Frontal cortex (tissue), 4 donors: ENCODE measurements around the gene TUSC1. TPM values are rescaled to one million over a fixed set of nuclear protein-coding genes. Genes with fewer than 3 reads are reported as not detected.
"Not testable (repeated sequence)": the region's sequence is repeated elsewhere in the genome, so short reads cannot be mapped to it uniquely, and the experiment has no call there.

ENCODE experiments used
- DNase-seq, 2 donors: peaks; one replicate each; pipeline ENCODE4 v3.0.0; 2012; ENCODE audit warnings: low spot score in 2 of 2
- FAIRE-seq: peaks from 2 replicates; lab custom pipeline; 2012; peaks lifted over from hg19 to GRCh38; lab: Jason Lieb, UNC
- total RNA-seq: library from RNA; depleted of rRNA; stranded (reverse); fragments of >200 nt; gene quantifications from one replicate; pipeline ENCODE4 v1.2.3, GENCODE V29; 2014
- donor health status: control.
- donor health status: control.
- donor health status: control.

TUSC1 gene
- total RNA-seq, result 12.2 TPM

- FAIRE-seq (no peak), DNase-seq (peak; percentile 69 to 79)
Measured at GRCh38 chr9:25678147-25678666, at the start of gene TUSC1. Gene TUSC1 (minus strand): TSS chr9:25678444. CDS start chr9:25678312, 132 bp downstream.

GRCh38 chr9:25726871-25727410, 48.7 kb upstream of the TUSC1 start:
- no peak for FAIRE-seq

GRCh38 chr9:25724424-25724823, 46.2 kb upstream of the TUSC1 start:
- DNase-seq, result no peak
- FAIRE-seq, result no peak

More at GRCh38 chr9:25726871-25727410, 48.7 kb upstream of the TUSC1 start:
- DNase-seq, result no peak

- no peak for FAIRE-seq
- peak in 1 of 2 donors; percentile 24 for DNase-seq
Measured at GRCh38 chr9:25716220-25716872, 38.1 kb upstream of the TUSC1 start.

- DNase-seq (no peak), FAIRE-seq (no peak)
Measured at GRCh38 chr9:25709941-25710340, 31.7 kb upstream of the TUSC1 start.

- no peak for FAIRE-seq
- no peak for DNase-seq
Measured at GRCh38 chr9:25704800-25705199, 26.6 kb upstream of the TUSC1 start.

- DNase-seq (no peak), FAIRE-seq (no peak)
Measured at GRCh38 chr9:25703701-25704357, 25.6 kb upstream of the TUSC1 start.

GRCh38 chr9:25702536-25702935, 24.3 kb upstream of the TUSC1 start:
- FAIRE-seq (no peak), DNase-seq (no peak)

GRCh38 chr9:25700899-25701298, 22.7 kb upstream of the TUSC1 start:
- not testable (repeated sequence) for DNase-seq, FAIRE-seq

GRCh38 chr9:25700430-25700829, 22.2 kb upstream of the TUSC1 start:
- DNase-seq (no peak), FAIRE-seq (no peak)

- FAIRE-seq (no peak), DNase-seq (no peak)
Measured at GRCh38 chr9:25691786-25692185, 13.5 kb upstream of the TUSC1 start.

GRCh38 chr9:25684321-25684720, 6.1 kb upstream of the TUSC1 start:
- FAIRE-seq (no peak), DNase-seq (no peak)

- no peak for DNase-seq
- no peak for FAIRE-seq
Measured at GRCh38 chr9:25681266-25681665, 3.0 kb upstream of the TUSC1 start.

- no peak for FAIRE-seq
Measured at GRCh38 chr9:25678846-25679360, 659 bp upstream of the TUSC1 start.

GRCh38 chr9:25677301-25678146, 720 bp downstream of the TUSC1 start:
- no peak for FAIRE-seq
- DNase-seq, result peak; percentile 69 to 70

More at GRCh38 chr9:25678846-25679360, 659 bp upstream of the TUSC1 start:
- DNase-seq, result no peak

GRCh38 chr9:25675858-25676257, 2.4 kb downstream of the TUSC1 start:
- FAIRE-seq, DNase-seq: not testable (repeated sequence)

- no peak for FAIRE-seq
- no peak for DNase-seq
Measured at GRCh38 chr9:25658571-25658970, 19.7 kb downstream of the TUSC1 start.

GRCh38 chr9:25654417-25654816, 23.8 kb downstream of the TUSC1 start:
- DNase-seq, result no peak
- no peak for FAIRE-seq

- DNase-seq, result no peak
Measured at GRCh38 chr9:25648116-25648515, 30.1 kb downstream of the TUSC1 start.

GRCh38 chr9:25636026-25636425, 42.2 kb downstream of the TUSC1 start:
- DNase-seq, result no peak
- no peak for FAIRE-seq

More at GRCh38 chr9:25648116-25648515, 30.1 kb downstream of the TUSC1 start:
- FAIRE-seq, result no peak
